GM19463 (cell line): ENCODE data around the gene SMYD3.
"Not testable (repeated sequence)": the region's sequence is repeated elsewhere in the genome, so short reads cannot be mapped to it uniquely, and the experiment has no call there.

Experiments used
- ATAC-seq: cut with Tn5 transposase; IDR thresholded peaks from one replicate; pipeline ENCODE4 v1.9.1; 2021; ENCODE audit warnings: mild to moderate bottlenecking, moderate library complexity; ENCODE audit not compliant: unreplicated experiment

Gene SMYD3

DNA sequence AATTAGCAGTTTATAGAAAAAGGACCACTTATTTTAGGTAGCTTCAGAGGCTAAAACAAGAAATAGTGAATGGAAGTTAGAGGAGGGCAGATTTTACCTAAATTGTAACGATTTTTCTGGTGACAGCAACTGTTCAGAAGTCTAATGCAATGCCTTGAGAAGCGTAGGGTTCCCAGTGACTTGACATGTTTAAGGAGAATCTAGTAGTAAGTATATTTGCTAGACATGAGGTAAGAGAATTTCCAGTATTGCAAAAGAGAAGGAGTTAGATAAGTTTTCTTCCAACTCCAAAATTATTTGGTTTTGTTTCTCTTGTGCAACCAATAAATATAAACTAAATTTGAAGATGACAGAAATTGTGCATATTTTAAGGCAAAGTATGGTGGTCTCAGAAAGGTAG lies 140.0 kb downstream of the SMYD3 start:
- ATAC-seq = no peak

DNA sequence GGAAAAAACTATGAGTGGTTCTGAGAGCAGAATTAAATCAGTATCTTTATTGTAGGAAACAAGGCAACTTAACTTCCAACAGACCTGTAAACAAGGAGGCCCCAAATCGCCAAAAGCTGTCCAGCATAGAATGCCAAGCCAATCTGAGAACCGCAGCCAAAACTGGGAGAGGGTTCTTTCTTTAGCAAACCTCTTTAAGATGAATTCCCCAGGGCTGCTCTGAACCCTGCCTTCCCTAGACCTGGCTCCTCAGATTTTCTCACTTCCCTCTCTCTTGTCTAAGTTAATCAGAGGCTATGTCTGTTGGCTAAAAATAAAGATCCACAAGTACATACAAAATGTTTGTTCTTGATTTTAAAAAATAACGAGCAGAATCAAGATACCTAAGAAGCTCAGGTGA lies 141.4 kb downstream of the SMYD3 start:
- ATAC-seq = no peak

DNA sequence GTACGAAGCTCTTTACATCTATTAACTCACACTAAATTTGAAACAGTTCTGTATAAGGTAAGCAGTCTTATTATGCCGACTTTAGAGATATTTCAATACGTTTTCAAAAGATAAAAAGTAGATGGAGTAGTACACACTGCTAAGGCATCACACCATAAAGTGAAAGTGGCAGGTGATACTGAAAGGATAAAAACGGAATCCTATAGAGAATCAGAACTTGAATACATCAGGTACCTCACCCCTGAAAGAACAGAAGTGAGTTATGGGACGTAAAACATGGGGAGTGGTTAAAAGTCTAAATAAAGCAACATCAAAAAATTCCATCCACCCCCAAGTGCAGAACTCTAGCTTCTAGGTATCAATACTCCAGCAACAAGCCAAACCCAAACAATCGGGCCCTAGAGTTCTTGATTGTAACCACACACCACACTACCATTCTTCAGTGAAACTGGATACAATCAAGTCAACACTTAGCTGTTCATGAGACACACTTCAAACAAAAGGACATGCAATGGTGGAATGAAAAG lies 142.6 kb downstream of the SMYD3 start:
- peak; percentile 56 for ATAC-seq

DNA sequence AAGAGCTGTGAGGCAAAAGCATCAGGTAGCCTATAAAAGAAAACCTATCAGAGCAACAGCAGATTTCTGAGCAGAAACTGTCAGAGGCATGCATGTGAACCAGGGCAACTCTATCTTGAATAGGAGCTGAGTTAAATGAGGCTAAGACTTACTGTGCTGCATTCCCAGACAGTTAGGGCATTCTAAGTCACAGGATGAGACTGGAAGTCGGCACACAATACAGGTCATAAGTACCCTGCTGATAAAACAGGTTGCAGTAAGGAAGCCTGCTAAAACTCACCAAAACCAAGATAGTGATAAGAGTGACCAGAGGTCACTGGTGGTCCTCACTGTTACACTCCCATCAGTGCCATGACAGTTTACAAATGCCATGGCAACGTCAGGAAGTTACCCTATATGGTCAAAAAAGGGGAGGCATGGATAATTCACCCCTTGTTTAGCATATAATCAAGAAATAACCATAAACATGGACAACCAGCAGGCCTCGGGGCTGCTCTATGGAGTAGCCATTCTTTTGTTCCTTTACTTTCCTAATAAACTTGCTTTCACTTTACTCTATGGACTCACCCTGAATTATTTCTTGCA lies 150.0 kb downstream of the SMYD3 start:
- not testable (repeated sequence) for ATAC-seq

DNA sequence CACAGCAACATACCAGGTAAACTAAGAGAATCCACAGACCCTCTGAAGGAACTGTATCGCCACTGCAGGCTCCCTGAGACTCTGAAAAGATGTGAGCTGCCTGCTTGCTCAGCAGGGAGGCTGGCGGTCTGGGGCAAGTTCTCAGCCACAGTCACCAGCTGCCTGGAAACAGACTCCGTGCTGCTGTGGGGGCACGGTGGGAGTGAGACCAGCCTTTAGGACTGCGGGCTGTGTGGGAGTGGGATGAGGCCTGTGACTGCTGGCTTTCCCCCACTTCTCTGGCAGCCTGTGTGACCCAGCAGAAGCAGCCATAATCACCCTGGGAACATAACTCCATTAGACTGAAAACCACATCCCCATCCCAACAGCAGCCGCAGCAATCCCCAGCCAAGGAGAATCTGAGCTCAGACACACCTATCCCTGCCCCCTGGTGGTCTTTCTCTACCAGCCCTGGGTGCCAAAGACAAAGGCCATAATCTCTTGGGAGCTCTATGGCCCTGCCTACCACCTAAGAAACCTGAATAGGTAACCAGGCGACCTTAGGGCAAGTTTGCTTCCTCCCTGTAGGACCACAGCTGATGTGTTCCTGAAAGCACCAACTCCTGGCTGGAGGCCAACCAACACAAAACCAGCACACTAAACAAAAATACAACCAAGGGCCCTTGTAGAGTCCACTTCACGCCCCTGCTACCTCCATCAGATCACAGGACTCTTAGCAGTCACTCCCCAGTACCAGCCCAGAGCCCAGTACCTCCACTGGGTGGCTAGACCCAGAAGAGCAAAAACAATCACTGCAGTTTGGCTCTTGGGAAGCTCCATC lies 151.5 kb downstream of the SMYD3 start:
- ATAC-seq = no peak

DNA sequence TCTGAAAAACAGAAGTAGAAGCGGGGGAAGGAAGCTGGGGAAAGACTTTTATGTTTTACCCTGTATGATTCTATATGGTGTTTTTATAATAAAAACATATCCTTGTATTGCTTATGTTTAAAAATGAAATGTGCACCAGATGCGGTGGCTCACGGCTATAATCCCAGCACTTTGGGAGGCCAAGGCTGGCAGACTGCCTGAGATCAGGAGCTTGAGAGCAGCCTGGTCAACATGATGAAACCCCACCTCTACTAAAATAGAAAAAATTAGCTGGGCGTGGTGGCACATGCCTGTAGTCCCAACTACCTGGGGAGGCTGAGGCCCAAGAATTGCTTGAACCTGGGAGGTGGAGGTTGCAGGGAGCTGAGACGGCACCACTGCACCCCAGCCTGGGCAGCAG lies 155.4 kb downstream of the SMYD3 start:
- ATAC-seq = no peak

DNA sequence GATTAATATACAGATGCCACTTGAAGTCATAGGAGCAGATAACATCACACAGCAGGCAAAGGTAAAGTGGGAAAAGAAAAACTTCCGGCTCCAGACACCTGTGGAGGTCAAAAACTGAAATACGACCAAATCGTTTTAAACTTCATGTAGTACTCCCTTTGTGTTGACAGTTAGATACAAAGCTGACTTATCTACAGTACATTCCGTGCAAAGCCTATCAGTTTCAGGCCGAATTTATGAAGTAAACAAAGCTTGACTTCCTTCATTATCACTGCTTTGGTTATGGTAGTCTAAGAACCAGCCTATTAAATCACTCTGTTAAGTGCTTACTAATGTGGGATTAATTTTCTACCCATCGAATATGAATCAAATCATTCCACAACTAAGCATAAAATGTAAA lies 156.3 kb downstream of the SMYD3 start:
- ATAC-seq = no peak

DNA sequence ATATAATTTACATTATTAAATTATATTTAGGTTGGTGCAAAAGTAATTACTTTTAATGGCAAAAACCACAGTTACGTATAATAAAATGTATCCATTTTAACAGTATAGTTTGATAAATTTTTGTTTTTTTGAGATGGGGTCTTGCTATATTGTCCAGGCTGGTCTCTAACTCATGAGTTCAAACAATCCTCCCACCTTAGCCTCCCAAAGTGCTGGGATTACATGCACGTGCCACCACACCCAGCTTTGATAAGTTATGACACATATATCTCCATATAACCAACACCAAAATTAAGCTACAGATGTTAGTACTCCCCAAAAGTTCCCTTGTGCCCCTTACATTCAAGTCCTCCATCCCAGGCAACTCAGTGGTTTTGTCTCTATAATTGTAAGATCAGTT lies 163.1 kb downstream of the SMYD3 start:
- ATAC-seq = no peak

DNA sequence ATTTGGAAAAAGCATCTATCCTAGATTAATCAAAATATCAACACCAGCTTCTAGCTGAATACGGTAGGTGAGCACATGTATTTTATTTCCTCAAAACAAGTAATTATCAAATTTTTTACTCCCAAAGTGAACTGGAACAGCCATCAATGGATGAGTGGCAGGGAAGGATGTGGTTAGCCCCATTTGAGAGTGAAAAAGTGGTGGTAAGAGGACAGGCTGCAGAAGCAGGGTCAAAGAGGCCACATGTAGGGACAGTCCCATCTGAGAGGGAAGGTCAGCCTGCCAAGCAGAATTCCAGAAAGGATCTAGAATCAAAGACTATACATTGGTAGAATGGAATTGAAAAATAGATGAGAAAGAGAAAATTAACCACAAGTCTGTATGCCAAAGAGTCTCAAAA lies 163.8 kb downstream of the SMYD3 start:
- peak; percentile 62 for ATAC-seq

DNA sequence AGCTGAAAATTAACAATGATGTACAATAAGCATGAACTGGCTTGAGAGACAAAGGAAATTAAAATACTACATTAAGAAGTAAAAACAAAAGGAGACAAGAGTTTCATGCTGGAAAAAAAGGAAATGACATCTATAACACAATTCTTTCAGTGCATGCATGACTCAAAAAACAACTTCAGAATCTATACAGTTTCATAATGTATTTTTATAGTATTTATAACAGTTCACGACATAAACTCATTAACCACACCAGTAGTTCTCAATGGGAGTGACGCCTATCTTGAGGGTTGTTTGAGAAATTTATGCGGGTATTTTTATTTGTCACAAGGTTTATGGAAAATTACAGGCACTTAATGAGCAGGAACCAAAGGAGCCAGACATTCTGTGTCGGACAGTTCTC lies 168.5 kb downstream of the SMYD3 start:
- no peak for ATAC-seq

DNA sequence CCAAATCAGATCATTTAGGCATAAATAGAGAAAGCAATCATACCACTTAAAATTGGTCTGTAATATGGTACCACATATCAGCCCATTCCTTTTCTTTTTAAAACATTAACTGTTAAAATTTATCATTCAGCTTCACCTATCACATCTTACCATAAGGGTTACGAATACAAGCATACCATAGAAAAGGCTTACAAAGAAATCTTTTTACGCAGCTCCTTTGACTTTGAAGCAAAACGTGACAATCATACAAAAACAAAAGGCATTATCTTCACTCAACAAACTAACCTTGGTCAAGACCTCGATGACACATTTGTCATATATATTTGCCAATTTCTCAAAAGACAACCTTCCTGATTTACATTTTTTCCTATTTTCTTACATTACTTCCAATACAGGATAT lies 169.0 kb downstream of the SMYD3 start:
- no peak for ATAC-seq

DNA sequence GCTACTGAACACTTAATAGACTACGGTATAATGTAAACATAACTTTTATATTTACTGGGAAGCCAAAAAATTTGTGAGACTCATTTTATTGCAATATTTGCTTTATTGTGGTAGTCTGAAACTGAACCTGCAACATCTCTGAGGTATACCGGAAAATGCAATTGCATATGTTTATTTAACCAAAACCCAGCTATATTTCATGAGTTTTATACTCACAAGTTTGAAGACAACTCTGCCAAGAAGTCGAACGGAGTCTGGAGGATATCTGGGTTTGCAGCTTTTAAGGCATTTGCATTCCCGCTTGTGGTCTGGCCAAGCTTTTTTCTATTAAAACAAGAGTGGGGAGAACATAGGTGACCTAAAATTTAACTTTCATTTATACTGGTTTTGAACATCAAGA lies 171.9 kb downstream of the SMYD3 start:
- ATAC-seq = no peak

DNA sequence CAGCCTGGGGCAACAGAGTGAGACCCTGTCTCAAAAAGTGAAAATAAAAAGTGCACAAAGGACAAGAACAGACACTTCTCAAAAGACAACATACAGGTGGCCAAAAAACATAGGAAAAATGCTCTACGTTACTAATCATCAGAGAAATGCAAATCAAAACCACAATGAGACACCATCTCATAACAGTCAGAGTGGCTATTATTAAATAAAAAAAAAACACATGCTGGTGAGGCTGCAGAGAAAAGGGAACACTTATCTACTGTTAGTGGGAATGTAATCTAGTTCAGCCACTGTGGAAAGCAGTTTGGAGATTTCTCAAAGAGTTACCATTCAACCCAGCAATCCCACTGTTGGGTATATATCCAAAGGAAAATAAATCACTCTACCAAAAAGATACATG lies 173.2 kb downstream of the SMYD3 start:
- no peak for ATAC-seq

DNA sequence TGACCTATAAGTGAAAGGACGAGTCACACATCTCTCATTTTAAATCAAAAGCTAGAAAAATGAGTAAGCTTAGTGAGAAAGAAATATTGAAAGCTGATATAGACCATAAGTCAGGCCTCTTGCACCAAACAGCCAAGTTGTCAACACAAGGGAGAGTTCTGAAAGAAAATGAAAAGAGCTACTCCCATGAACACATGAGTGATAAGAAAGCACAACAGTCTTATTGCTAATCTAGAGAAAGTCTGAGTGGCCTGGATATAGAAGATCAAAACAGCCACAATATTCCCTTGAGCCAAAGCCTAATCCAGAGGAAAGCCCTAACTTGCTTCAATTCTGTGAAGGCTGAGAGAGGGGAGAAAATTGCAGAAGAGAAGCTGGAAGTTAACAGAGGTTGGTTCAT lies 175.0 kb downstream of the SMYD3 start:
- no peak for ATAC-seq

DNA sequence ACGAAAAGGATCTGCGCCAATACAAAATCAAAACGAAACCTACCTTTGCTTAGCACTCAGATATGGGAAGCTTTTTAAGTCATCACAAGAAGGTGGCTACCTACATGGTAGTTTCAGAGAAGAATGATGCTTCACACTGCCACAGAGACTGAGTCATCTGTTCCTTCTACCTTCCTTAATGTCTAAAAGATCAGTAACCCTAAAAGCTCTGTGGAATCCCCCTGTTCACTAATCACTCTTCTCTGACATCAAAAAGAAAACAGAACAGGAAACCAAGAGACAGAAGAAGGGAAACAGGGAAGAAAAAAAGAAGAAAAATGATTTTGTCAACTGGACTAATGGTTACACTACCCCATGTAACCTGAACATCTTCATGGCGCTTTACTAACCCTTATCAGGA lies 177.2 kb downstream of the SMYD3 start:
- ATAC-seq = peak; percentile 98

DNA sequence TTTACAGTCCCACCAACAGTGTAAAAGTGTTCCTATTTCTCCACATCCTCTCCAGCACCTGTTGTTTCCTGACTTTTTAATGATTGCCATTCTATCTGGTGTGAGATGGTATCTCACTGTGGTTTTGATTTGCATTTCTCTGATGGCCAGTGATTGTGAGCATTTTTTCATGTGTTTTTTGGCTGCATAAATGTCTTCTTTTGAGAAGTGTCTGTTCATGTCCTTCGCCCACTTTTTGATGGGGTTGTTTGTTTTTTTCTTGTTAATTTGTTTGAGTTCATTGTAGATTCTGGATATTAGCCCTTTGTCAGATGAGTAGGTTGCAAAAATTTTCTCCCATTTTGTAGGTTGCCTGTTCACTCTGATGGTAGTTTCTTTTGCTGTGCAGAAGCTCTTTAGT lies 177.8 kb downstream of the SMYD3 start:
- ATAC-seq = not testable (repeated sequence)

DNA sequence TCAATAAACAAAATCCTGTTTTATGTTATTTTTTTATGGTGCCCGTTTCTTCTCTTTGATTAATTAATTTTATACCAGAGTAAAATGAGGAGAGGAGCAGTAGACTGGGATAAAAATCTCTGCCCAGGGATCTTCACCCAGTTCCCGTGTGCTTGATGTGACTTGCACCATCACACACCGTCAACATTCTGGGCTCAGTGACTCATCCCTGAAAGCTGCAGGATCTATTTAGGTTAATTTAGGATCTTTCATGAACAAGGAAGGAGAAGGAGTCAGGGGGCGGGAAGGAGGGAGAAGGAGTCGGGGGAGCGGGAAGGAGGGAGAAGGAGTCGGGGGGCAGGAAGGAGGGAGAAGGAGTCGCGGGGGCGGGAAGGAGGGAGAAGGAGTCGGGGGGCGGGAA lies 182.4 kb downstream of the SMYD3 start:
- ATAC-seq = no peak

DNA sequence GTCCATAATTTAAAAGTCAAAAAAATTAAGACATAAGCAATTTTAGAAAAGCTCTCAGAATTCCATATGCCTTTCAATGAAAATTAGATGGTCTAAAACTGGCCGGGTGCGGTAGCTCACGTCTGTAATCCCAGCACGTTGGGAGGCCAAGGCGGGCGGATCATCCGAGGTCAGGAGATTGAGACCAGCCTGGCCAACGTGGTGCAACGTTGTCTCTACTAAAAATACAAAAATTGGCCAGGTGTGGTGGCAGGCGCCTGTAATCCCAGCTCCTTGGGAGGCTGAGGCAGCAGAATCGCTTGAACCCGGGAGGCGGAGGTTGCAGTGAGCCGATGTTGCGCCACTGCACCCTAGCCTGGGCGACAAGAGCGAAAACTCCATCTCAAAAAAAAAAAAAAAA lies 183.0 kb downstream of the SMYD3 start:
- not testable (repeated sequence) for ATAC-seq

DNA sequence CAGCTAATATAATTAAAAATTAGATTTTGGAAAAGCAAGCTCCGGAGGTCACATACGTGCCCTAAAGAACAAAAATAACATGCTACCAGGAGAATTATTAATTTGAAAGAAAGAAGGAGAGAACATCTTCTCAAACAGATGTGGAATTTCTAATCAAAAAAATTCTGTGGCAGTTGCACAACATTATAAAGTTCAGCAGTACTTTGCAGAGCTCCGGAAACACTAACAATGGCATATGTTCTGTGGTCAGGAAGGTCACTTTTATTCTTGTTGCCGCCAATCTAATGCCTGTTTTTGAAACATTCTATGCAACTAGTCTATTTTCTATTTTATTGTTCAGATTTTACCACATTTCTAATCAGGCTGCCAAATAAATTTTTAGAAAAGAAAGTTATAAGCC lies 186.8 kb downstream of the SMYD3 start:
- no peak for ATAC-seq

DNA sequence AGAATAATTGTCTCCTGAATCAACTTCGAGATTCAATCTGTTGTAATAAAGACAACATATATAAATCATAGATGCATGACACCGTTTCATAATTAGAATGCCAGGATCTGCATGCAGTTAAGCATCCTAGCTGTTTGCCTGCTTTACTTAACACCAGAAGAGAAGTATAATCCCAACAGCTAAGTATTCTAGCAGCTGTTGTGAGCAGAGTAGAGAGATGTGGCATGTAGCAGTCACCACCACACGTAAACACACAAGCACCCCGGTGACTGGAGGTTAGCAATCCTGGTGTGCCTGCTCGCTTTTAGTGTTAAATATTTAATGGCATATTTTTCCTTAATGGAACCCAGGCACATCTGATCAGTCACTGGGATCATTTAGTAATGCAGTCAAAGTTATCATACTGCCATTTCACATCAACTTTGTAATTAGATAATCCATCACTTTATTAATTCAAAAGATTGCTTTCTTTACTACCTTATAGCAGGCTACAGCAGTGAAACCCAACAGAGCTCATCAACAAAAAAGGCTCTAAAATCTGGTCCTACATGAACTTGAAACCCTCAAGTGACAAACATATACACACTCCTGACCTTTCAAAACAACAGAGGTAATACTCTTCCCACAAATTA lies 187.9 kb downstream of the SMYD3 start:
- no peak for ATAC-seq

DNA sequence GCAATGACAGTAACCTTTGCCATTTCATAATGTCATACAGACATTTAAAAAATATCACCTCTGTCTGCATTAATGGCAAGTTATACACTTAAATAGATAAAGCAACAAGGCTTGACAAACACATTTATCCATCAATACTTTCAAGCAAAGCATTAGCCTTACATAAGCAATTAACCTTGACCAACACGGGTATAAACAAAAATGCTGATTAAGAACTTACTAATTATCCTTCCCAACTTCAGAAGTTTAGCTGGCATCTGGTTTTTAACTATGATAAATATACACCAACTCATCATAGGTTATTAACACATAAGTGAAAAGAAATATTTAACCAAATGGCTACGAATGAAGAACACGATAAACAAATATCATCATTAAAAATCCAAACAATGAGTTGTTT lies 188.5 kb downstream of the SMYD3 start:
- ATAC-seq = no peak

DNA sequence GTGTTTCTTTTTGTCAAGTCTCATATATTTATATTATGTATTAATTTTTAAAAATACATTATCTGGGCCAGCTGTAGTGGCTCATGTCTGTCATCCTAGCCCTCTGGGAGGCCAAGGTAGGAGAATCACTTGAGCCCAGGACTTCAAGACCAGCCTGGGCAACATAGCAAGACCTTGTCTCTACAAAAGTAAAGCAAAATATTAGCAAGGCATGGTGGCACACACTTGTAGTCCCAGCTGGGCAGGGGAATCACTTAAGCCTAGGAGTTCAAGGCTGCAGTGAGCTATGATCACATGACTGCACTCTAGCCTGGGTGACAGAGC lies 189.1 kb downstream of the SMYD3 start:
- no peak for ATAC-seq
